Endometrium (tissue), 2 donors: ENCODE measurements around the gene ADCY9.
"Not testable (repeated sequence)": the region's sequence is repeated elsewhere in the genome, so short reads cannot be mapped to it uniquely, and the experiment has no call there.

Experiments used
- FAIRE-seq: peaks from 2 replicates; lab custom pipeline; 2012; peaks lifted over from hg19 to GRCh38; lab: Jason Lieb, UNC
- donor health status: control.
- donor health status: control.

Gene ADCY9

DNA sequence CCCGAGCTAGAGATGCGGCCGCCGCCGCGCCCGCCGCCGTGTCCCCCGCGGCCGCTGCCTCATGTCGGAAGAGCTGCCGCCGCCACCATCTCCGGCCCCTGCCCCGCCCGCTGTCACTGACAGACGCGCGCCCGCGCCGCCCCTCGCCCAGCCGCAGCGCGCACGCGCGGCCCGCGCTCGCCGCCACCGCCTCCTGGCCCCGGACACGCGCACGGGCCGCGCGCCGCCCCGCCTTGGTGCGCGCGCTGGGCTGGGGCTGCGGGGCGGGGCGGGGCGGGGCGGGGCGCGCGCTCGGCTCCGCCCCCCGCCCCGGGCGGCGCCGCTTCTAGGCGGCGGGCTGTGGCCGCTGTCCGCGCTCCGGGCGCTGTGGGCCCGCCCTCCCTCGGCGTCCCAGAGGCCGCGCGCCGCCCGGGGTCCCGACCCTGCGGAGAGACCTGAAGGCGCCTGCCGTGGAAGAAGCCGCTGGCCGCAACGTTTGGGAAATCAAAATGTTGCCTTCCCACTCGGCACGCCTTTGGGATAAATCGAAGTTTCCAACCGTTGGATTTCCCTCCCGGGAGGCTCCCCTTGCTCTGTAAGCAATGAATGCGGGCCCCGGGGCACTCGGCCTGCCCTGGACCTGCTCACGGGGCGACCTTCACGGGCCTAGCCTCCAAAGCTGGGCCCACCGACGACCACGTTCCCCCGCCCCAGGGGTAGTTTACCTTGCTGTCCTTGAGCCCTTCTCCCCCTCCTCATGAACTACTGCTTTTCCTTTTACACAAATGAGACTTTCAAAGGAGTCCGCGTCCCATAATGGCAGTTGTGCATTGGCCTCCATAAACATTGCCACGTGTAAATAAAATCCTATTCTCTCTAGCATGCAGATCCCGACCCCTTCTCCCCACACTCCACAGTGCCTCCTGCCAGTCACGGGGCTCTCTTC is at the start of gene ADCY9:
Gene ADCY9, minus strand, starts transcription at position 118 of the 925 bp plus-strand sequence. CDS start 1,000 bp downstream, outside the sequence.
- no peak for FAIRE-seq

DNA sequence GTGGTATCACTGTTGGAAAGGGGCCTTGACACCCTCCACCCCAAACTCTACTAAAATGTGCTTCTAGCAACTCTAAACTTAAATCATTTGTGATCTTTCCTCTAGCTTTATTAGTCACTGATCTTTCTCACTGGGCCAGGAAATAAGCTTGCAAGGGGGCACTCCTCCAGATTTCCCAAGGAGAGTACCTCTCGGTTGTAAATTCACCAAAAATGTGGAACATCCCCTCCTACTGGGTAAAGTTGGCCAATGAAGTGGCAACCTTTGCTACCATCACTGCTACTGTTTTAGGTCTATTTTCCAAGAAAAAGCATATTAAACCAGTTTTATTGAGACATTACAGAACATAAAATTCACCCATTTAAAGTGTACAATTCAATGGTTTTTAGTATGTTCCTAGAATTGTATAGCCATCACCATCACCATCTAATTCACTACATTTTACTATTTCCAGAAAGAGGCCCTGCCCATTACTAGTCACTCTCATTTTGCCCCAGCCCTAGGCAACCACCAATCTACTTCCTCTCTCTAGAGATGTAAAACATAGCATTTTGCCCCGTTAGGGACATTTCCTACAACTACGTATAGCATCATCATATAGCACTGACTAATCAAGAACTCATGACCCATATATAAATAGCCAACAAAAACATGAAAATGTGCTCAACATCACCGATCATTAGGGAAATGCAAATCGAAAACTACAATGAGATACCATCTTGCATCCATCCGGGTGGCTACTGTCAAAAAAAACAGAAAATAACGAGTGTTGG is 44.6 kb upstream of the ADCY9 start:
- no peak for FAIRE-seq

DNA sequence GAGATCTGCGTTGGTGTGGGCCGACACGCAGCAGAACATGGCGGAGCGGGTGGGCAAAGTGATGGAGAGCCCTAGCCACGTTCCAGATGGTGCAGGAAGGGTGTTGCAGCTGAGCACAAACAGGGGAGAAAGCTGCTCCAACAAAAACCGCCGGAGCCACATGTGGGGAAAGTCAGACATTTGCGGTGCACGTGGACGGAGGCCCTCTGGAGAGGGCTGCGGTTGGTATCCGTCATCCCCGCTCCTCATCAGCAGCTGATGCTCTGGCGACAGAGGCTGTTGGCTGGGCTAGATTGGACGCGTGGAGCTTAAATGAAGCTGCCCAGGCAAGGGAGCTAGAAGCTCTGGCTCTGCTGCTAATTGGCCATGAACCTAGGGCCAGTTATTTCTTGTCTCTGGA is 43.5 kb upstream of the ADCY9 start:
- no peak for FAIRE-seq

DNA sequence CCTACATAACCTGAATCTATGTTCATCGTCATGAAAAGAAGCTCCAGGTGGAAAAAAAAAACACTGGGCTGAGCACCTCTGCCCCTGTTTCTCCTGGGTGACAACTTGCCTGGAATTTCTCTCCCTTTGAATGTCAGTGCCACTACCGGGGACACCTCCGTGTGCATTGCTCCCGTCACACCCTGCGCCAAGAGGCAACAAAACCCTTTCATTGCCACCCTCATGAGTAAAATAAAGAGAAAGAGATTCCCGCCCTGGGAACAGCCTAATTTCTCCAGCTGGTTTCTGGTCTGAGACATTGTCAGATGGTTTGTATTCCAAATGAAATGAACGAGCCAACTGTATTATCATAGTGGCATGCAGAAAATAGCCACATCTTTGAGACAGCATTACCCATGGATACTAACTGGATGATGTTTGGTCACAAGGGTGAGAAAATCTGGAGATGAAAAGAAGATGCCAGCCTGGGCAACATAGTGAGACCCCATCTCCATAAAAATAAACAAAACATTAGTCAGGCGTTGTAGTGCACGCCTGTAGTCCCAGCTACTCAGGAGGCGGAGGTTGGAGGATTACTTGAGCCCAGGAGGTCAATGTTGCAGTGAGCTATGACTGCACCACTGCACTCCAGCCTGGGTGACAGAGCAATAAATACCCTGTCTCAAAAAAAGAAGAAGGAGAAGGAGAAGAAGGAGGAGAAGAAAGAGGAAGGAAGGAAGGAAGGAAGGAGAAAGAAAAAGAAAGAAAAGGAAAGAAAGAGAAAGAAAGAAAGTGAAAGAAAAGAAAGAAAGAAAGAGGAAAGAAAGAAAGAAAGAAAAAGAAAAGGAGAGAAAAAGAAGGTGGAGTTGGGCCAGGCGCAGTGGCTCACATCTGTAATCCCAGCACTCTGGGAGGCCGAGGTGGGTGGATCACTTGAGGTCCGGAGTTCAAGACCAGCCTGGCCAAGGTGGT is 42.2 kb upstream of the ADCY9 start:
- FAIRE-seq: no peak

GRCh38 chr16:4157376-4157825 is 41.2 kb upstream of the ADCY9 start:
- FAIRE-seq: no peak

DNA sequence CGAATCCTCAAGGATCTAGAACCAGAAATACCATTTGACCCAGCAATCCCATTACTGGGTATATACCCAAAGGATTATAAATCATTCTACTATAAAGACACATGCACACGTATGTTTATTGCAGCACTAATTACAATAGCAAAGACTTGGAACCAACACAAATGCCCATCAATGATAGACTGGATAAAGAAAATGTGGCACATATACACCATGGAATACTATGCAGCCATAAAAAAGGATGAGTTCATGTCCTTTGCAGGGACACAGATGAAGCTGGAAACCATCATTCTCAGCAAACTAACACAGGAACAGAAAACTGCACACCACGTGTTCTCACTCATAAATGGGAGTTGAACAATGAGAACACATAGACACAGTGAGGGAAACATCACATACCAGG is 40.3 kb upstream of the ADCY9 start:
- not testable (repeated sequence) for FAIRE-seq

DNA sequence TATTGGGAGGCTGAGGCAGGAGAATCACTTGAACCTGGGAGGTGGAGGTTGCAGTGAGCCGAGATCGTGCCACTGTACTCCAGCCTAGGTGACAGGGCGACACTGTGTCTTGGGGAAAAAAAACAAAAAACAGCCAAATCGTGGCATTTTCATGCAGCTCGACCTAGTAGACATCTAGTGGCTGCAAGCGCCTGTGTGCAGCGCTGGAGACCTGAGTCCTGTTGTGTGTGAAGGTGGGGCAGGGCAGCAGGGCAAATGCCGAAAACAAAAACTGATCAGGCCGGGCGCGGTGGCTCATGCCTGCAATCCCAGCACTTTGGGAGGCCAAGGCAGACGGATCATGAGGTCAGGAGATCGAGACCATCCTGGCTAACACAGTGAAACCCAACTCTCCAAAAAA is 37.1 kb upstream of the ADCY9 start:
- FAIRE-seq: not testable (repeated sequence)

- FAIRE-seq: peak; percentile 26
Measured at GRCh38 chr16:4152267-4152666, 36.0 kb upstream of the ADCY9 start.

- no peak for FAIRE-seq
Measured at GRCh38 chr16:4147236-4147635, 31.0 kb upstream of the ADCY9 start.

DNA sequence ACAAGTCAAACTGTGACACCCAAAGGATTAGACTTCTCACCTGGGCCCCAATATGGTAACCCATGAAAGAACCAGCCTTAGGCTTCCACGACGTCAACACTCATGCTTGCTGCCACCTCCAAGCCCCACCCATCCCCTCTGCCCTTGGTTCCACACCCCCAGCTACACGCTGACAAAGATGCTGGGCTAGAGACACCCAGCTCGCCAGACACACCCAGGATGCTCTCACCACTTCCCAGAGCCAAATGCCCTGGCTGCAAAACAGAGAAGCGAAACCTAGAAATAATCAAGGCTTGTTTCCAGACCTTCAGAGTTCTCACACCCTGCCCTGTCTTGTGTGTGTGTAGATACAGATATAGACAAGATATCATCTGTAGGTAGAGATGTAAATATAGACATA is 26.0 kb upstream of the ADCY9 start:
- no peak for FAIRE-seq

GRCh38 chr16:4141604-4142003 is 25.4 kb upstream of the ADCY9 start:
- no peak for FAIRE-seq

GRCh38 chr16:4140652-4141051 is 24.4 kb upstream of the ADCY9 start:
- FAIRE-seq: no peak

DNA sequence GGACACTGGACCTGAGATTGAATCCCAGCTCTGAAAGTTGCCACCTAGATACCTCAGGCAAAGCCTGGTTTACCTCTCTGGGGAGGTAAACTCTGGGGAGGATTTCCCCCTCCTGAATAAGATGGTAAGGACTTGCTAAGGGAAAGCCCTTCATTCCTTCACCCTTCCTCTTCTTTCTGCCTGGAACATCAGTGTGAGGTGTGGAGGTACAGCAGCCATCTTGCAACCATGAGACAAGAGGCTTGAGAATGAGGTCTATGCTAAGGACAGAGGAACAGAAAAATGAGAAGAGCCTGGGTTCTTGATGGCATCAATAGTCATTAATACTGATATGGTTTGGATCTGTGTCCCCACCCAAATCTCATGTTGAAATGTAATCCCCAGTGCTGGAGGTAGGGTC is 23.7 kb upstream of the ADCY9 start:
- FAIRE-seq: no peak

DNA sequence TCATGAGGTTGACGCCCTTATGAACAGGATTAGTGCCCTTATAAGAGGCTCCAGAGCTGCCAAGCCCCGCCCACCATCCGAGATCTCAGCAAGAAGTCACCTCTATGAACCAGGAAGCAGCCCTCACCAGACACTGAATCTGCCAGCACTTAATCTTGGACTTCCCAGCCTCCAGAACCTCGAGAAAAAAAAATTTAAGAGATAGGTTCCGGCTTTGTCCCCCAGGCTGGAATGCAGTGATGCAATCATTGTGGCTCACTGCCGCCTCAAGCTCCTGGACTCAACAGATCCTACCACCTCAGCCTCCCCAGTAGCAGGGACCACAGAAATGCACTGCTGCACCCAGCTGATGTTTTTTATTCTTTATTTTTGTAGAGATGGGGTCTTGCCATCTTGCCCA is 22.5 kb upstream of the ADCY9 start:
- FAIRE-seq: no peak

- no peak for FAIRE-seq
Measured at GRCh38 chr16:4137438-4137837, 21.2 kb upstream of the ADCY9 start.

DNA sequence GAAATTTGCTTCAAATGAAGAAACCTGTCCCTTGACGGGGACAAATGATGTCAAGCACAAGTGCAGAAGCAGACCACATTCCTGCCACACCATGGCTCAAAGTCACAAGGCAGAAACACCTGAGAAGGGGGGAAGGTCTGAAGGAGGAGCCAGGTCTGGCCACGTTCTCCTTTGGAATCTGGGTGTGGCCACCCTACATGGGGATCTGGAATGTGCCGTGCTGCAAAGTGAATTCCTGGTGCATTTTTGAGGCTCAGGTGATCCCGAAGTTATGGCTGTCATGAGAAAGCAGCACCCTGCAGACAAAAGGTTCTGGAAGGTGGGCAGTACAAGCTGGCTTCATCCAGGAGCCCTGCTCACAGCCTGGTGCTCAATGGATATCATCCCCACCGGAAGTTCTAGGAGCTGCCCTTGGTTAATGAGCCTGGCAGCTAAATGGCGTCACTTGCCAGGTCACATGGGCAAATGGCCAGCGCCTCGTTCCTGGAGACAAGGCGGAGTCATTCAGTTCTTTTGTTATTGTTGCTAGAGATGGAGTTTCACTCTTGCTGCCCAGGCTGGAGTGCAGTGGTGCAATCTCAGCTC is 20.1 kb upstream of the ADCY9 start:
- no peak for FAIRE-seq

- FAIRE-seq: no peak
Measured at GRCh38 chr16:4135537-4135936, 19.3 kb upstream of the ADCY9 start.

GRCh38 chr16:4133897-4134372 is 17.7 kb upstream of the ADCY9 start:
- FAIRE-seq: no peak

GRCh38 chr16:4131621-4132020 is 15.4 kb upstream of the ADCY9 start:
- FAIRE-seq: no peak

- FAIRE-seq: no peak
Measured at GRCh38 chr16:4124535-4125294, 8.5 kb upstream of the ADCY9 start.
